ENCODE measurements around the gene C5orf46. TPM values are rescaled to one million over a fixed set of nuclear protein-coding genes. Genes with fewer than 3 reads are reported as not detected.
"Not testable (repeated sequence)": the region's sequence is repeated elsewhere in the genome, so short reads cannot be mapped to it uniquely, and the experiment has no call there.

C5orf46 gene
- not detected for total RNA-seq
- polyA plus RNA-seq = not detected
- long read RNA-seq, donor 1, partial matches to known transcripts = 12,194 of 12,408 reads
- long read RNA-seq, donor 1, other reads (novel, unspliced or antisense) = 214 of 12,408 reads
- long read RNA-seq, donor 2, partial matches to known transcripts = 21 of 21 reads
- long read RNA-seq, donor 2, other reads (novel, unspliced or antisense) = 0 of 21 reads
- long read RNA-seq, donor 3, partial matches to known transcripts = 8,741 of 8,961 reads
- long read RNA-seq, donor 3, other reads (novel, unspliced or antisense) = 220 of 8,961 reads
- long read RNA-seq, donor 4, partial matches to known transcripts = 2,076 of 2,086 reads
- long read RNA-seq, donor 4, other reads (novel, unspliced or antisense) = 10 of 2,086 reads
- long read RNA-seq, donor 5 = 0 reads

DNA sequence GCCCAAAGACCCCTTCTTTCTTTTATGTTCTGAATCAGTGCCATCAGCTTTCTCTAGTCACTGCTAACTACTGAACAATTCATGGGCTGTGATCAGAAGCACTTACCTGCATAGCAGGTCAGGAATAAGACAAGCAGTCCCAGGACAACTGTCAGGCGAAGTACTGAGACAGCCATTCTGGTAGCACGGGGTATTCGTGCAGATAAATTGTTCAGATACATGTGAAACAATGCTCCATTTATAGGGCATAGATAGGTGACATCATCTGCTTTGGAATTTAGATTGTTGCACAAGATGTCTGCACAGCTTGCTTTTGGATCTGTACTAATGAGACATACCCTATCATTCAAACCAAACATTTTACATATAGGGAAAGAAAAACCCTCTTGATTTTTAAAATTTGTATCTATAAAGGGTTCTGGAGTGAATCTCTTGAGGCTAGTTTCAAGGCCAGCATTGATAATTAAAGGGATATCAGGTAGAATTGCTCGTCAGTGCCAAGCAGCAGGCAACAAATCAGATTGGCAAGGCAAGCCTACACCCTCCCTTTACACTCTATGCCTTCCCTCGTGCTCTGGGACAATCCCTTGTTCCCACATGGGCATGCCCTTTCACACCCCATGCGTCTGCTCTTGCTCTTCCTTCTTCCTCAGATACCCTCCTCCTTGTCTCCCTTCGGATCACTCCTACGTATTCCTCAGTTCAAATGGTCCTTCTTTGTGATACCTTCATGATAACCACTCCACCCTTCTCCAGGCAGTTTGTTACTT is at the start of gene C5orf46:
Gene C5orf46, minus strand, starts transcription at position 213 of the 770 bp plus-strand sequence. Its CDS starts 37 bp downstream, at position 176.
- H3K36me3 ChIP-seq (ENCODE audit: control insufficient read depth in 4 of 4, insufficient read depth in 4 of 4, low read length in 4 of 4) = no peaks in the 10 kb centered on the region
- H3K9ac ChIP-seq (ENCODE audit: insufficient read depth in 1 of 2, low read length in 2 of 2) = no peak within 1 kb of the TSS
- 80 to 82% methylated on average over 8 of the region's 8 CpGs for WGBS, 2 donors
- no peak for TF ChIP-seq CTCF (IDR thresholded peaks at IDR 0.05; ENCODE audit: control extremely low read depth, extremely low read depth)
- no peak for DNase-seq
- H3K9me3 ChIP-seq (ENCODE audit: control insufficient read depth in 4 of 4, insufficient read depth in 3 of 4, low read length in 3 of 4) = no peaks in the 10 kb centered on the region
- peak within 1 kb of the TSS in 1 of 2 donors; percentile 17 for H3K27ac ChIP-seq (ENCODE audit: low read depth in 1 of 2, low read length in 1 of 2)
- no peak for ATAC-seq (ENCODE audit: insufficient read depth, low FRiP score)
- no peak within 1 kb of the TSS for H3K4me3 ChIP-seq
- peaks cover 0 to 6% (median 0%) of the 10 kb centered on the region in 5 donors for H3K4me1 ChIP-seq (ENCODE audit: control insufficient read depth in 5 of 5, insufficient read depth in 5 of 5, low read length in 5 of 5)
- H3K27me3 ChIP-seq (ENCODE audit: control insufficient read depth in 3 of 3, insufficient read depth in 3 of 3, low read length in 2 of 3) = no peaks in the 10 kb centered on the region

GRCh38 chr5:147954971-147955370 is 48.6 kb upstream of the C5orf46 start:
- DNase-seq (no peak), ATAC-seq (ENCODE audit: insufficient read depth, low FRiP score) (no peak)
- no peak overlapping the region for H3K4me3 ChIP-seq
- H3K9me3 ChIP-seq (ENCODE audit: control insufficient read depth in 4 of 4, insufficient read depth in 3 of 4, low read length in 3 of 4) = no peaks in the 10 kb centered on the region
- 48 to 65% methylated on average over 6 of the region's 6 CpGs for WGBS, 2 donors
- no peak overlapping the region for H3K27ac ChIP-seq (ENCODE audit: low read depth in 1 of 2, low read length in 1 of 2)
- no peaks in the 10 kb centered on the region for H3K27me3 ChIP-seq (ENCODE audit: control insufficient read depth in 3 of 3, insufficient read depth in 3 of 3, low read length in 2 of 3)
- no peaks in the 10 kb centered on the region for H3K4me1 ChIP-seq (ENCODE audit: control insufficient read depth in 5 of 5, insufficient read depth in 5 of 5, low read length in 5 of 5)
- no peaks in the 10 kb centered on the region for H3K36me3 ChIP-seq (ENCODE audit: control insufficient read depth in 4 of 4, insufficient read depth in 4 of 4, low read length in 4 of 4)
- H3K9ac ChIP-seq (ENCODE audit: insufficient read depth in 1 of 2, low read length in 2 of 2) = no peak overlapping the region
- TF ChIP-seq CTCF (IDR thresholded peaks at IDR 0.05; ENCODE audit: control extremely low read depth, extremely low read depth) = no peak

- H3K27me3 ChIP-seq (ENCODE audit: control insufficient read depth in 3 of 3, insufficient read depth in 3 of 3, low read length in 2 of 3) = no peaks in the 10 kb centered on the region
- H3K27ac ChIP-seq (ENCODE audit: low read depth in 1 of 2, low read length in 1 of 2) = no peak overlapping the region
- WGBS, 2 donors = 70 to 77% methylated on average over 2 of the region's 2 CpGs
- H3K9me3 ChIP-seq (ENCODE audit: control insufficient read depth in 4 of 4, insufficient read depth in 3 of 4, low read length in 3 of 4) = no peaks in the 10 kb centered on the region
- DNase-seq (peak in 2 of 3 donors; percentile 54 to 72), ATAC-seq (ENCODE audit: insufficient read depth, low FRiP score) (no peak)
- H3K9ac ChIP-seq (ENCODE audit: insufficient read depth in 1 of 2, low read length in 2 of 2) = no peak overlapping the region
- H3K36me3 ChIP-seq (ENCODE audit: control insufficient read depth in 4 of 4, insufficient read depth in 4 of 4, low read length in 4 of 4) = no peaks in the 10 kb centered on the region
- no peaks in the 10 kb centered on the region for H3K4me1 ChIP-seq (ENCODE audit: control insufficient read depth in 5 of 5, insufficient read depth in 5 of 5, low read length in 5 of 5)
- peak; percentile 35 for TF ChIP-seq CTCF (IDR thresholded peaks at IDR 0.05; ENCODE audit: control extremely low read depth, extremely low read depth)
- no peak overlapping the region for H3K4me3 ChIP-seq
Observed at GRCh38 chr5:147949711-147950573, 43.6 kb upstream of the C5orf46 start.

DNA sequence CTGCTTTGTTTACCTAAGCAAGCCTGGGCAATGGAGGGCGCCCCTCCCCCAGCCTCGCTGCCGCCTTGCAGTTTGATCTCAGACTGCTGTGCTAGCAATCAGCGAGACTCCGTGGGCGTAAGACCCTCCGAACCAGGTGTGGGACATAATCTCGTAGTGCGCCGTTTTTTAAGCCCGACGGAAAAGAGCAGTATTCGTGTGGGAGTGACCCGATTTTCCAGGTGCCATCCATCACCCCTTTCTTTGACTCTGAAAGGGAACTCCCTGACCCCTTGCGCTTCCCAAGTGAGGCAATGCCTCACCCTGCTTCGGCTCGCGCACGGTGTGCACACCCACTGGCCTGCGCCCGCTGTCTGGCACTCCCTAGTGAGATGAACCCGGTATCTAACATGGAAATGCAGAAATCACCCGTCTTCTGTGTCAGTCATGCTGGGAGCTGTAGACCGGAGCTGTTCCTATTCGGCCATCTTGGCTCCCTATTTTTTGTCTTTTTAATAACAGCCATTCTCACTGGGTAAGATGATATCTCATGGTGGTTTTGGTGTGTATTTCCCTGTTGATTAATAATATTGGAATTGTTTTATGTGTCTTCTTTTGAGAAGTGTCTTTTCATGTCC is 40.4 kb upstream of the C5orf46 start:
- not testable (repeated sequence) for ATAC-seq (ENCODE audit: insufficient read depth, low FRiP score); H3K9ac ChIP-seq (ENCODE audit: insufficient read depth in 1 of 2, low read length in 2 of 2); DNase-seq; H3K36me3 ChIP-seq (ENCODE audit: control insufficient read depth in 4 of 4, insufficient read depth in 4 of 4, low read length in 4 of 4); H3K27ac ChIP-seq (ENCODE audit: low read depth in 1 of 2, low read length in 1 of 2); H3K4me3 ChIP-seq; H3K9me3 ChIP-seq (ENCODE audit: control insufficient read depth in 4 of 4, insufficient read depth in 3 of 4, low read length in 3 of 4); H3K4me1 ChIP-seq (ENCODE audit: control insufficient read depth in 5 of 5, insufficient read depth in 5 of 5, low read length in 5 of 5); H3K27me3 ChIP-seq (ENCODE audit: control insufficient read depth in 3 of 3, insufficient read depth in 3 of 3, low read length in 2 of 3)
- 94 to 96% methylated on average over 22 to 25 of the region's 25 CpGs for WGBS, 2 donors

Measured in lung (tissue), 16 donors.